Measurements from ENCODE around the gene TBC1D9. TPM values are rescaled to one million over a fixed set of nuclear protein-coding genes. Genes with fewer than 3 reads are reported as not detected.

TBC1D9 gene
- total RNA-seq, 4 donors from 2014 or later: 36.4 to 57.1 (median 43.8) TPM

GRCh38 chr4:140645196-140645595 is 111.0 kb downstream of the TBC1D9 start:
- no peak for TF ChIP-seq CTCF (IDR thresholded peaks at IDR 0.05; ENCODE audit: low read depth)

- TF ChIP-seq CTCF (IDR thresholded peaks at IDR 0.05; ENCODE audit: low read depth): no peak
These were observed 111.6 kb downstream of the TBC1D9 start for GRCh38 chr4:140644470-140645185.

GRCh38 chr4:140643571-140644055 is 112.6 kb downstream of the TBC1D9 start:
- TF ChIP-seq CTCF (IDR thresholded peaks at IDR 0.05; ENCODE audit: low read depth): no peak

- TF ChIP-seq CTCF (IDR thresholded peaks at IDR 0.05; ENCODE audit: low read depth): no peak
These were observed 113.3 kb downstream of the TBC1D9 start for GRCh38 chr4:140642674-140643437.

- no peak for TF ChIP-seq CTCF (IDR thresholded peaks at IDR 0.05; ENCODE audit: low read depth)
These were observed 114.3 kb downstream of the TBC1D9 start for GRCh38 chr4:140641789-140642439.

GRCh38 chr4:140641105-140641555 is 115.1 kb downstream of the TBC1D9 start:
- no peak for TF ChIP-seq CTCF (IDR thresholded peaks at IDR 0.05; ENCODE audit: low read depth)

Data from subcutaneous adipose tissue (tissue), 4 donors.